PC-9 (cell line): ENCODE data around the gene SLC6A4. TPM values are rescaled to one million over a fixed set of nuclear protein-coding genes. Genes with fewer than 3 reads are reported as not detected.

Experiments
- BruUV-seq: library from RNA; stranded (reverse); fragments of 400-500 nt; replicated peaks from 2 replicates; lab custom pipeline; 2021; lab: Mats Ljungman, UMichigan
- CTCF ChIA-PET: fragments of 300-600 bp; sonication (Branson Sonifier 250); formaldehyde crosslinking; loops from one replicate; lab custom pipeline; 2022; ENCODE audit warnings: antibody characterized with exemption; lab: Charles Lee
- POLR2A ChIA-PET: fragments of 300-600 bp; sonication (Branson Sonifier 250); formaldehyde crosslinking; loops from one replicate; lab custom pipeline; 2022; ENCODE audit warnings: antibody characterized with exemption; ENCODE audit not compliant: unreplicated experiment; lab: Charles Lee
- DNase-seq, 2 experiments: peaks; one replicate each; pipeline versions ENCODE4 v3.0.0 to v3.0.0-alpha.2; 2015 to 2022; ENCODE audit warnings: mixed read lengths in 1 of 2
- H2AFZ ChIP-seq: fragments of 200-600 bp; sonication (generic); 2 replicates; pipeline ENCODE4 v1.8.1; 2017; ENCODE audit warnings: antibody characterized with exemption
- H3F3A ChIP-seq: fragments of 200-600 bp; sonication (generic); 2 replicates; pipeline ENCODE4 v1.8.1; 2017; ENCODE audit warnings: antibody characterized with exemption, mild to moderate bottlenecking, low read depth; ENCODE audit not compliant: insufficient read depth
- H3K27ac ChIP-seq: fragments of 200-600 bp; sonication (generic); 2 replicates; pipeline ENCODE4 v1.6.1; 2016; ENCODE audit warnings: mixed run types
- H3K27me3 ChIP-seq: fragments of 200-600 bp; sonication (generic); 2 replicates; pipeline ENCODE4 v1.6.1; 2016; ENCODE audit warnings: low read depth, mixed run types; ENCODE audit not compliant: insufficient read depth
- H3K36me3 ChIP-seq: fragments of 200-600 bp; sonication (generic); 2 replicates; pipeline ENCODE4 v1.6.1; 2016; ENCODE audit warnings: low read depth, mixed run types
- H3K4me1 ChIP-seq: fragments of 200-600 bp; sonication (generic); replicated peaks from 2 replicates; pipeline ENCODE4 v1.6.1; 2016; ENCODE audit warnings: mixed run types; ENCODE audit not compliant: insufficient read depth
- H3K4me2 ChIP-seq: fragments of 200-600 bp; sonication (generic); 2 replicates; pipeline ENCODE4 v1.6.1; 2017; ENCODE audit warnings: mixed run types
- H3K4me3 ChIP-seq: fragments of 200-600 bp; sonication (generic); 2 replicates; pipeline ENCODE4 v1.6.1; 2016; ENCODE audit warnings: mixed run types
- H3K79me2 ChIP-seq: fragments of 200-600 bp; sonication (generic); 2 replicates; pipeline ENCODE4 v1.6.1; 2017; ENCODE audit warnings: low read depth, mixed run types
- H3K9me2 ChIP-seq: fragments of 200-600 bp; sonication (generic); 2 replicates; pipeline ENCODE4 v1.8.1; 2017; ENCODE audit warnings: mild to moderate bottlenecking; ENCODE audit not compliant: insufficient read depth
- H3K9me3 ChIP-seq: fragments of 200-600 bp; sonication (generic); 2 replicates; pipeline ENCODE4 v1.8.1; 2016; ENCODE audit warnings: low read depth; ENCODE audit not compliant: insufficient read depth
- H4K20me1 ChIP-seq: fragments of 200-600 bp; sonication (generic); 2 replicates; pipeline ENCODE4 v1.8.1; 2017; ENCODE audit not compliant: insufficient read depth
- EZH2 ChIP-seq: fragments of 200-600 bp; sonication (generic); IDR thresholded peaks from 2 replicates; pipeline ENCODE4 v1.8.0; 2017; ENCODE audit warnings: antibody characterized with exemption, low read depth
- intact Hi-C: fragments of 100-400 bp; cut with micrococcal nuclease; formaldehyde crosslinking; loops from one replicate; pipeline ENCODE4 v1.10.0; 2022; ENCODE audit not compliant: unreplicated experiment
- total RNA-seq: library from RNA; stranded (reverse); gene quantifications from 2 replicates; pipeline ENCODE4 v1.2.3, GENCODE V29; 2021
- TF ChIP-seq, protein P1 (sequence below): fragments of 200-600 bp; sonication (generic); conservative IDR thresholded peaks from 2 replicates; pipeline ENCODE4 v1.6.1; 2017; ENCODE audit warnings: mixed run types, antibody characterized with exemption, mild to moderate bottlenecking, moderate library complexity

SLC6A4 gene
- total RNA-seq, 1 experiment from 2014 or later, result not detected

DNA sequence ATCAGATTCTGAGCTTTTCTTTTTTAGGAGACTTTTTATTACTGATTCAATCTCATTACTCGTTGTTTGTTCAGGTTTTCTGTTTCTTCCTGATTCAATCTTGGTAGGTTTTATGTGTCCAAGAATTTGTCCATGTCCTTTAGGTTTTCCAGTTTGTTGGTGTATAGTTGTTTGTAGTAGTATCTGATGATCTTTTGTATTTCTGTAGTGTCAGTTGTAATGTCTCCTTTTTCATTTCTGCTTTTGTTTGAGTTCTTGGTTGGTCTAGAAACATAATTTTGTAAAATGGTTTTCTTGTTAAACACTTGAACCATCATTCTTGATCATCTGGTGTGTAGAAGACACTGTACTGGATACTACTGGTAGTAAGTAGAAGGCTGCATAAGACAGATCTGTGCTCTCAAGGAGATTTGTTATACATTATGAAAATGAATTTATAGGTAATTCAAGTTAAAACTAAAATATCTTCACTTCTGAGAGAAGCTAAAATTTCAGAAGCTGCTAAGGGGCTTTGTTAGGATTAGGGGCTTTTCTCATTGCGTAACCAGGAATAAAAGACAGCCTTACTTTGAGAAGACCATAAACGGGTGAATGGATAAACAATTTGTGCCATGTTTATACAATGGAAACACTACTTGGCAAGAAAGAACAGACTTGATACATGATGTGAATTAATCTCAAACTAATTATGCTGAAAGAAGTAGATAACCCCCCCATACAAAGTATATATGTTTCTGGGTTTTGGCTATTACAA, 74.9 kb downstream of the SLC6A4 start:
- Histone ChIP-seq H2AFZ (no peak overlapping the region), H3K9me2 (no peaks in the 10 kb centered on the region), H3K4me1 (no peaks in the 10 kb centered on the region), H3K9me3 (no peaks in the 10 kb centered on the region), H3K27me3 (no peaks in the 10 kb centered on the region), H3K36me3 (peaks cover 18% of the 10 kb centered on the region; the same call in 1 of the 2 replicates), H3K4me2 (no peak overlapping the region), H4K20me1 (peaks cover 34% of the 10 kb centered on the region), H3K4me3 (no peak overlapping the region), H3K79me2 (peaks cover 60% of the 10 kb centered on the region), H3F3A (peaks cover 8% of the 10 kb centered on the region), H3K27ac (no peak overlapping the region)
- CTCF ChIA-PET, result no interaction called here
- DNase-seq, result no peak
- POLR2A ChIA-PET, result interaction anchor here (0.6 kb wide), 1 partner anchor 173 kb away, joined by 7 read pairs; no protein-coding TSS in a partner anchor
- intact Hi-C loops, result no loop called here
- TF ChIP-seq EZH2, result no peak
- TF ChIP-seq, protein P1, sequence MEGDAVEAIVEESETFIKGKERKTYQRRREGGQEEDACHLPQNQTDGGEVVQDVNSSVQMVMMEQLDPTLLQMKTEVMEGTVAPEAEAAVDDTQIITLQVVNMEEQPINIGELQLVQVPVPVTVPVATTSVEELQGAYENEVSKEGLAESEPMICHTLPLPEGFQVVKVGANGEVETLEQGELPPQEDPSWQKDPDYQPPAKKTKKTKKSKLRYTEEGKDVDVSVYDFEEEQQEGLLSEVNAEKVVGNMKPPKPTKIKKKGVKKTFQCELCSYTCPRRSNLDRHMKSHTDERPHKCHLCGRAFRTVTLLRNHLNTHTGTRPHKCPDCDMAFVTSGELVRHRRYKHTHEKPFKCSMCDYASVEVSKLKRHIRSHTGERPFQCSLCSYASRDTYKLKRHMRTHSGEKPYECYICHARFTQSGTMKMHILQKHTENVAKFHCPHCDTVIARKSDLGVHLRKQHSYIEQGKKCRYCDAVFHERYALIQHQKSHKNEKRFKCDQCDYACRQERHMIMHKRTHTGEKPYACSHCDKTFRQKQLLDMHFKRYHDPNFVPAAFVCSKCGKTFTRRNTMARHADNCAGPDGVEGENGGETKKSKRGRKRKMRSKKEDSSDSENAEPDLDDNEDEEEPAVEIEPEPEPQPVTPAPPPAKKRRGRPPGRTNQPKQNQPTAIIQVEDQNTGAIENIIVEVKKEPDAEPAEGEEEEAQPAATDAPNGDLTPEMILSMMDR, result no peak
- no TSS peak for BruUV-seq

DNA sequence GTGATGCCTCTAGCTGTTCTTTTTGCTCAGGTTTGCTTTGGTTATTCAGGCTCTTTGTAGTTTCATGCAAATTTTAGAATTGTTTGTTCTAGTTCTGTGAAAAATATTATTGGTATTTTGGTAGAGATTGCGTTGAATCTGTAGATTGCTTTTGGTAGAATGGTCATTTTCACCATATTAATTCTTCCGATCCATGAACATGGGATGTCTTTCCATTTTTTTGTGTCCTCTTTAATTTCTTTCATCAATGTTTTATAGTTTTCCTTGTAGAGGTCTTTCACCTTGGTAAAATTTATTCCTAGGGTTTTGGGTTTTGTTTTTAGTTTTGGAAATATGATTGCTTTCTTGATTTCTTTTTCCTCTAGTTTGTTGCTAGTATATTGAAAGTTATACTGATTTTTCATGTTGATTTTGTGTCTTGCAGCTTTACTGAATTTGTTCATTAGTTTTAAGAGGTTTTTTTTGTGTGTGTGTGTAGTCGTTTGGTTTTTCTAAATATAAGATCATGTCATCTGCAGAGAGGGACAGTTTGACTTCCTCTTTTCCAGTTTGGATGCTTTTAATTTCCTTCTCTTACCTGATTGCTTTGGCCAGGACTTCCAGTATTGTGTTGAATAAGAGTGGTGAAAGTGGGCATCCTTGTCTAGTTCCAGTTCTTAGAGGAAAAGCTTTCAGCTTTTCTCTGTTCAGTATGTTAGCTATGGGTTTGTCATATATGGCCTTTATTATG, 76.4 kb downstream of the SLC6A4 start:
- Histone ChIP-seq H4K20me1 (peaks cover 34% of the 10 kb centered on the region), H3F3A (peaks cover 1% of the 10 kb centered on the region; the same call in 1 of the 2 replicates), H3K9me2 (no peaks in the 10 kb centered on the region), H2AFZ (no peak overlapping the region), H3K4me3 (no peak overlapping the region), H3K9me3 (no peaks in the 10 kb centered on the region), H3K36me3 (peaks cover 9% of the 10 kb centered on the region; the same call in 1 of the 2 replicates), H3K27me3 (no peaks in the 10 kb centered on the region), H3K79me2 (peaks cover 67% of the 10 kb centered on the region), H3K4me1 (no peaks in the 10 kb centered on the region), H3K4me2 (no peak overlapping the region), H3K27ac (no peak overlapping the region)
- DNase-seq, result no peak
- ChIA-PET POLR2A (no interaction called here), CTCF (no interaction called here)
- BruUV-seq, result no TSS peak
- no peak for TF ChIP-seq EZH2
- TF ChIP-seq, protein P1, result no peak
- intact Hi-C loops, result no loop called here

DNA sequence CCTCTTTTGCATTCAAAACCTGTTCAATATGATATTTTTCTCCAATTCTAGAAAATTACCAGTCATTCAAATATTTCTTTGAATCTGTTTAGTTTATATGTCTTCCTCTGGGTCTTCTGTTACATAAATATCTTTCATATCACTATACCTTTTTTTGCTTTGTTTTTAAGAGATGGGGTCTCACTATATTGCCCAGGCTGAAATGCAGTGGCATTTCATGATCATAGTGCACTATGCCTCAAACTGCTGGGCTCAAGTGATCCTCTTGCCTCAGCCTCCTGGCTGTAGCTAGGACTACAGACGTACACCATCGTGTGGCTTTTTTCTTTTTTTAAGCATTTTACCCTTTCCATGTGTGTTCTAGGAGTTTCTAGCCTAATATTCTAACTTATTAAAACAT, 80.1 kb downstream of the SLC6A4 start:
- DNase-seq, result no peak
- peaks cover 22% of the 10 kb centered on the region; the same call in 1 of the 2 replicates for H4K20me1 ChIP-seq
- BruUV-seq, result no TSS peak
- no peak overlapping the region for H3K4me2 ChIP-seq
- peaks cover 3% of the 10 kb centered on the region; the same call in 1 of the 2 replicates for H3F3A ChIP-seq
- intact Hi-C loops, result no loop called here
- no peak for TF ChIP-seq EZH2
- H3K79me2 ChIP-seq, result peaks cover 53% of the 10 kb centered on the region
- 0 out of 2 replicates have a peak, but pooled peaks cover 7% of the 10 kb centered on the region for H3K36me3 ChIP-seq
- no peaks in the 10 kb centered on the region for H3K9me3 ChIP-seq
- H3K4me3 ChIP-seq, result no peak overlapping the region
- no peaks in the 10 kb centered on the region for H3K27me3 ChIP-seq
- ChIA-PET POLR2A (no interaction called here), CTCF (no interaction called here)
- no peaks in the 10 kb centered on the region for H3K4me1 ChIP-seq
- H3K9me2 ChIP-seq, result no peaks in the 10 kb centered on the region
- no peak overlapping the region for H3K27ac ChIP-seq
- no peak overlapping the region for H2AFZ ChIP-seq
